GM19193 (cell line): ENCODE results near the gene TLN1.

ENCODE experiments used
- POLR2A ChIP-seq: IDR thresholded peaks from 4 replicates; pipeline ENCODE4 v1.6.1; 2011; ENCODE audit not compliant: insufficient read depth, insufficient read length; ENCODE audit errors: extremely low read depth

Gene TLN1

DNA sequence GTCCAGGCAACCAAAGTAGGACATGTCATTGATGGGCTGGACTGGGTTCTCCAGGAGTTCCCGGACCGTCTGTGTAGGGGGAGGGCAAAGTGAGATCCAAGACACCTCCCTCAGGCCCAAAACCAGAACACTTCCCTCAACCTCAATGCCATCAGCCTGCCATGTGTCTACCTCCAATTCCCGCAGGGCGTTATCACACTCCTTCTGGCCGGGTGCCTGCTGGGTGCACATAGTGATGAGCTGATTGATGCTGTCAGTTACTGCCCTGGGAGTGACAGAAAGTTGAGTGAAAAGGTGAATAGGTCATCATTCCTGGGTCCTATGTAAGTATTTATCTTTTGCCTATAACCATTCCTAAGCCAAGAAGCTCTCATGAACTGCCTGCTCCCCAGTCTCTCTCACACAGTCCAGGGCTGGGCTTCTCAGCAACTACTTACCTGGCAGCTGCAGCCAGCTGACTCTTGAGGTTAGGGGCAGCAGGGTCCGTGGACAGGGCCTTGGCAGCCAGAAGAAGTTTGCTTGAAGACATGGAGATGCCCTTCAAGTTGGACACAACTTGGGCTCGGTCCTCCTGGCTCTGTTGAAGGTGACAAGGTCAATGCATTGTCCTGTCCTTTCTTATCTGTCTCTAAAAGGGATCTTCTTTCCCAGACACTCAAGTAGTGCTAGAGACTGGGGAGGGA lies 21.0 kb downstream of the TLN1 start:
- TF ChIP-seq POLR2A = no peak

DNA sequence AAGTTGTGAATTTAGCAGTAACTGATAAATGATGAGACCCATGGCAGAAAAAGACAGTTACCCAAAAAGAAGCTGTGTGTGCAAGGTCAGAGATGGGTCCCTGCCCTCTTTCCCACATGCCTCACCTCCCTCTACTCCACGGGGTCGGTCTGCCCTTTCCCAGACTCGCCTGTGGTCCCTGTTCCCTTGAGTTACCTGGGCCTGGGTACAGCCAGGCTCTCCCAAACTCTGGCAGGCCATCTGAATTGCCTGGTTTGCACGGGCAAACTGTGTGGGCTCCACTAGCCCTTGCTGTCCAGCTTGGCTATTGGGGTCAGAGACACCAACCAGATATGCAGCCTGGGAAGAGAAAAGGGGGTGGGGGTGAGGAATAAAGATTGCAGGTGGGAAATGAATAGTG lies 23.8 kb downstream of the TLN1 start:
- TF ChIP-seq POLR2A = no peak

DNA sequence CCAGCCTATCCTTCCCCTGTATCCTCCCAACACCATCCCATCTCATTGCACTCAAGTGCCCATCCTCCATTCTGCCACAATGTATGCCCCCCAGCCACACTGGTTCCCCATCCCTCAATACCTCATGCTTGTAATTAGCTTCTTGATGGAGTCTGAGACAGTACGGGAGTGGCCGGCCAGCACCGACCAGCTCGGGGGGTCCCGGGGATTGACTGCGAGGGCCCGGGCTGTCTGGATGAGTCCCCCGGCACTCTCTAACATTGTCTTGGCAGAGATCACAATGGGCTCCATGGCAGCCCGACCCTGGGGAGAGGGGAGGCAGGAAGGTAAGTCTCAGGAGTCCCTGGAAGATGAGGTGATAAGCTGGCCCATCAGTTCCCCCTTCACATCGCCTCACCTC lies 25.0 kb downstream of the TLN1 start:
- no peak for TF ChIP-seq POLR2A

DNA sequence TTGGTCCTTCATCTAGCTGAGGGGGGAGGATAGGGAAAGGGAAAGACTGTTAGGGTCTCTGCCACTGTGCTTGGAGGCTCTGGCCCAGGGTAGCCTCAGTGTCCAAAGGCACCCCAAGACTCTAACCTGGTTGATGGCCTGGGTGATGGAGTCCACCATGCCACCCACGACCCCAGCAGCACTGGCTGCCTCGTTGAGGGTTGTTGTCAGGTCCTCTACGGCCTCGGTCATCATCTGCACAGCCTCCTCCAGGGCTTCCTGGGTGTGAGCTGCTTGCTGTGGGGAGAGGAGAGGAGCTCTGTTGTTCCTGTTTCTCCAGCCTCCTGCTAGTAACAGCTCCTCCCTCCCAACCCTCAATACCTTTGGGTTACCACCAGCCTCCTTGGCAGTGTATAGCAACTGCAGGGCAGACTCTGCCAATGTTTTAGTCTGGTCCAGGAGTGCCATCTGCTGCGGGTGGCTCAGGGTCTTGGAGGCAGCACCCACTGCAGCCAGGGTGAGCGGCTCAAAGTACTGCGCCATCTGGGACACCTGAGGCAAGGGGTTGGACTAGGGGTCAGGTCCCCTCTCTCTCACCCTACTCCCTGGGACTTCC lies 26.1 kb downstream of the TLN1 start:
- no peak for TF ChIP-seq POLR2A

DNA sequence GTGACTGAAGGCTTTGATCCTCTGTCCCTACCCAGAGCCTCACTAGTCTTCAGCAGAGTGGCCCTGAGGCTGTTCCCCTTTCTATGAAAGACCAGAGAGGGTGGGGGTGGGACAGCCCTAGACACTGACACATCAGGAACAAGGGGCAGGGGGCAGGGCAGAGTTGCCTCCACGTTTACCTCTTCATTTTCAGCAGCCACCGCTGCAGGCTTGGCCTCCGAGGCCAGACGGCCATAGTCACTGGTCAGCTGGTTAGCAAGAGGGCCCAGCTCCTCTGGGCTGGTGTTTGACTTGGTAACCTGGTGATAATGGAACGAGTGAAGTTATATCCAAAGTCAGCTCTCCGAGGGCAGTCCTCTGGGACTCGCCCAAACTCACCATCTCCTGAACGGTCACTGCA lies 26.6 kb downstream of the TLN1 start:
- no peak for TF ChIP-seq POLR2A

DNA sequence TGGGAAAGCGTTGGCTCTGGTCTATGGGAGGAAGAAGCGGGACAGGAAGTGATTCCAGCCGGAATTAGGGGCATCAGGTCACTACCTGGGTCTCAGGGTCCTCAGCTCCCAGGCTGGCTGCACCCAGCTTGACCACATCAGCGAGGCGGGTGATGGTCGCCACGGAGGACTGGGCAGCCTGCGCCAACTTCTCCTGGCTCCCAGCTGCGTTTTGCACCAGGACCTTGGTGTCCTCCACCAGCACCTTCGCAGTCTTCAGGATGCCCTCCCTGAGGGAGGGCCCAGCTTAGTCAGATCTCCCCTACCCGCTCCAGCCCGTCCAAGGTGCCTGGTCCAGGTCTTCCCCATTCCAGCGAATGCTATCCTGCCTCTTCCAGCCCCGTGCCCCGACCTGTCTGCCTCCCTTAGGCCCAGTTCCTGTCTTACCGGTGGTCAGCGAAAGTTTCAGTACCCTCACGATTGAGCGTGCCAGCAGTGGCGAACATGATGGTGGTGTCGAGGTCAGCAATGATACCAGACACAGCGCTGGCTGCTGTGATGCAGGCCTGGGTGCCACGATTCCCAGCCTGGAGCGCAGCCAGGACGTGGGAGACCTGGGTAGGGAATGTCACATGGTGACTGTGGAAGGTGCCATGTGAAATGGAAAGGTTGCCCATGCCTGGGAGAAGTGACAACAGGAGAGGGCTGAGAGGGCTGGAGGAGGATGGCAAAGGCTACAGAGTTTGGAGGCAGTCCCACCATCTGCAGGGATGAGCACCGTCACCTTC lies 27.9 kb downstream of the TLN1 start:
- no peak for TF ChIP-seq POLR2A

DNA sequence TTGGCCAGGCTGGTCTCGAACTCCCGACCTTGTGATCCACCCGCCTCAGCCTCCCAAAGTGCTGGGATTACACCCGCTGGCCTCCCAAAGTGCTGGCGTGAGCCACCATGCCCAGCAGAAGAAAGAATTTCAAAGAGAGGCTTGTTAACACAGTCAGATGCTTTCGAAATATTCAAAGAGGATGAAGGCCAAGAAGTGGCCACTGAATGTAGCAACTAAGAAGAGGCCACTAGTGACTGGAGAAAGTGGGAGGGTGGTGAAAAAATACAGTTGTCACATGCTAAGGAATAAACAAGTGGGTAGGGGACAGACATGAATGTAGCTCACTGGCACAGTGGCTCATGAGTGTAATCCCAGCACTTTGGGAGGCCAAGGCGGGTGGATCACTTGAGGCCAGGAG lies 29.3 kb downstream of the TLN1 start:
- TF ChIP-seq POLR2A = no peak

DNA sequence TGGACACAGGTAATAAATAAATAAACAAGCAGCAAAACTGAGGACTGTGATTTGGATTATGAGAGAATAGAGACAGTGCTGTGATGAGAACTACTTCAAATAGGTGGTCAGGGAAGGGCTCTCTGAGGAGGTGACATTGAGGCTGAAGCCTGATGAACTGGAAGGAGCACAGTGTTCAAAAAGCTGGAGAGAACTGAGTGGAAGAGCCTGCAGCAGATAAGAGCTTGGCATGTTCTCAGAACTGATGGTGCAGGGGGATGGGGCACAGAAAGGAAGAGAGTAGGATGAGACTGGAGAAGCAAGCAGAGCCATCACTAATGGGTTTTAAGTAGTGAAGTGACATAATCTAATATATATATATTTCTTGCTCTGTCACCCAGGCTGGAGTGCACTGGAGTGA lies 31.1 kb downstream of the TLN1 start:
- no peak for TF ChIP-seq POLR2A

DNA sequence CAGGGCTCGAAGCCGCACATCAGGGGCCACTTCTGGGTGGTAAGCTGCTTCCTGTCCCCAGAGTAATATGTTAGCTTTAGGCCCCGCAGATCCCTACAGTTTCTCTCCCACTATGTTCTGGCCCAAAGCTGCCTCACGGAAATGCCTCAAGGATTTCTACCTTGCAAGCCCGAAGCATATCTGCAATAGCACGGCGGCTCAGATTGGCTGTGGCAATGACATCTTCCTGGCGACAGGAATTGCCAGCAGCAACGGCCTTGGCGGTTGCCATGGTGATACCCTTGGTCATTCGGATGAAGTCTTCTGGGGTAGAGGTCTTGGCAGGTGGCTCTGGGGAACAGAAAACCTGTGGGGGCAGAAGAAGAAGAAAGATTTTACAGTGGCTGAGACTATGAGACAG lies 32.0 kb downstream of the TLN1 start:
- no peak for TF ChIP-seq POLR2A

DNA sequence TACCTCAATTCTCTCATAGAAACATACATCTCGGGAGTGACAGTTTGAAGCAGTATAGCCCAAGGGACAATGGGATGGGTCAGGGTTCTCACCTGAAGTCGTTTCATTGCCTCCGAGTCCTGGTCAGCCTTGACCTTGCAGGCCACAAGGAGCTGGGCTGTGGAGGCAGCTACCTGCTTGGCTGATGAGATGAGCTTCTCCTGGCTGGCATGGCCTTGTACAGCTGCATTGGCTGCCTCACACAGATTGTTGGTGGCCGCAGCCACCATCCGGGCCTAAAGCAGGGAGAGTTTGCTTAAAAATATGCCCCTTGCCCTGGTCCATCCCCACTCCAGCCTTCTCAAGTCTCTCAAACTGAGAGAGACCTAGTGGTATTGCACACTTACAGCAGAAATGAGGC lies 33.8 kb downstream of the TLN1 start:
- no peak for TF ChIP-seq POLR2A

DNA sequence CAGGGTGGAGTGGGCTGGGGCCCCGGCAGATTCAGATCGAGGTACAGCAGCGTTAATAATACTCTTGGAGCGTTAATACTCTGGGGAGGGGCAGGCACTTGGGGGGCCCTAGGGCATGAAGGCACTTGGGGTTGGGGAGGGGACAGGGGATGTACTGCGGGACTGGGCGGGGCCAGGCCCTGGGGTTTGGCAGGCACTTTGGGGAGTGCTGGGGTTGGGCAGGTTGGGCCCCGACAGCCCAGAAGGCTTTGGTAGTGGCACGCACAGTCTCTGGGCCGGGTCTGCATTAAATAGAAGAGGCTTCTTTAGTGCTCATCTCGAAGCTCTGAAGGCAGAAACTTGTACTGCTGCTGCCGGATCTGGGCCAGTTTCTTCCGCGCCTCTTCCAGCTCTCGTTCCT lies 34.5 kb downstream of the TLN1 start:
- no peak for TF ChIP-seq POLR2A

DNA sequence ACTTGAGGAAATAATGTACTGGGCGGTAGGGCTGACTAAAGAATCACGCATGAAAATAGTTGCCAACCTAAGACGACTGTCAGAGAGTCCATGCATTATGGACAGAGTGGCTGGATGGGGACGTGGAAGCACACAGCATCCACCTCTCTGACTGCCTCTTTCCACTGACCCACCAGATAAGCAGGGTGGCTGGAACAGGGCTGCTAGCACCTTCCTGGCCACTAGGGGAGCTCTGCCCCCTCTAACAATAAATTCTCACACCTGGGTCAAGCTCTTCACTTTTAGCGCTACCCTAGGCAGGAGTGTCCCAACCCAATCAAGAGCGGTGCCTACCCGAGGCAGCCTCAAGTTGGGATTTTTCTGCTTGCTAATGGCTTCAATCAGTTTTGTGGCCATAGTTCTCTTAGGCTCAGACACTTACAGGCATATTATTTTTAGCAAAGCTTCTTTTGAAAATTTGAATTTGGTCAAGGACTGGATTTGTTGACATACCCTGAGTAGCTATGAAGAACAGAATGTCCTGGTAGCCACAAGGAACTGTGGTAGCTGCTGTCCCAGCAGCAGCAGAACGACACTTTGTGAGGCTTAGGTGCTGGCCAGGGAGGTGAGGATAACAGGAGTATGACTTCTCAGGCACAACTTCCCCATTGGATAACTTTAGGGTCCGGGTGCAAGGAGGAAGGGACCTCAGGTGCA lies 35.3 kb downstream of the TLN1 start:
- no peak for TF ChIP-seq POLR2A

DNA sequence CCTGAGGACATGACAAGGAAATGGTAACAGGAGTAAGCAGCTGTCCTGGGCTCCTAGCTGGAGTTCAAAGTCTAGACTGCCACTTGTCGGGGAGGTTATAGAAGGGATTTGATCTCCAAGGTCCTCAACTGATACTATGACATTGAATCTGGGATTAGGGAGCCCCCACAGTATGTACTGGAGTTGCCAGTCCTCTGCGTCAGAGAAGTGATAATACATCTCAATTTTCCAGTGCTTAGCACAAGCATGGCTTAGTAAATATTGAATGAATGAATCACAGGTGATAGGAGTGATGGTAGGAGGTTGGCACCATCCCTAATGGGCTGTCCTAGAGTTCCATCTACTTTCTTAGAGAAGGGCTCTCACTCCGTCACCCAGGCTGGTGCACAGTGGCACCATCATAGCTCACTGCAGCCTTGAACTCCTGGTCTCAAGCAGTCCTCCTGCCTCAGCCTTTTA lies 36.0 kb downstream of the TLN1 start:
- no peak for TF ChIP-seq POLR2A

DNA sequence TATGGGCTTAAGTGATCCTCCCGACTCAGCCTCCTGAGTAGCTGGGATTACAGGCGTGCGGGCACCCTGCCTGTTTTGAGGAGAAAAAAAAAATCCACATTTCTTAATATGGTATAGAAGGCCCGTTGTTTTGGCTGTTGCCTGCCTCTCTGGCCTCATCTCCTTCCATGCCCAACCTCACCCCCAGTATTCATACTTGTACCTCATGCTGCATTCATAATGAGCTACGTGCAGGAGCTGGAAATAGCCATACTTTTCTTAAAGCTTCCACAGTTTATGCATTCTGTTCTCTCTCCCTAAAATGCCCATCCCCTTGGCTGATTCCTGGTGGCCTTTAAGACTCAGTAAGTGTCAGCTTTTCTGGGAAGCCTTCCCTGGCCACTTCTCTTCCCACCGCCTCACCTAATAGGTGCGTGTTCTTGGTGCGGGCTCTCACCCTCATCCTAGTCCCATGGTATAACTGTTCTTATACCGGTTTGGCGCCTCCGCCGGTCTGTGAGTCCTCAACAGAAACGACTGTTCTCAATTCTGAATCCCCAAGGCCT lies 40.2 kb downstream of the TLN1 start:
- no peak for TF ChIP-seq POLR2A

DNA sequence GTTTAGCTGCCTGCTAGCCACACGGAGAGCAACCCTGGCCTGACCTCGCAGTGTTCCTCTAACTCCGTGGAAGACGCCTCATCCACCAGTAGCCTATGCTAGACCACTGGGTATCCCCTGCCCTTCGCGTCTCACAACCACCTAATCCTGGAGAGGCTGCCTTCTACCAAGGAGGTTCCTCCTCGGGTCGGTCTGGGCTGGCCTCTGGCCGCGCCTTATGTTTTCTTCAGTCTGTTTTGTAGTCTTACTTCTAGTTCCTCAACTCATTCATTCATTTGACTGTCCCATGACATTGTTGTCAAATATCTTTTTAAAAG lies 40.7 kb downstream of the TLN1 start:
- TF ChIP-seq POLR2A = no peak
